Gastroesophageal sphincter (tissue), 4 donors: ENCODE data around the gene ITGAL. TPM values are rescaled to one million over a fixed set of nuclear protein-coding genes. Genes with fewer than 3 reads are reported as not detected.
"Not testable (repeated sequence)": the region's sequence is repeated elsewhere in the genome, so short reads cannot be mapped to it uniquely, and the experiment has no call there.

Experiments
- ATAC-seq: fragments of 150-250 bp; one replicate; pipeline ENCODE4 v1.9.1; 2016; ENCODE audit warnings: mild to moderate bottlenecking, moderate library complexity
- H3K27ac ChIP-seq, 4 donors: fragments of 200-600 bp; sonication (generic) in 3 of 4; 1 replicate in 3 of 4; 2 replicates in 1 of 4; pipeline ENCODE4 v1.5.1; 2016 to 2019
- H3K27me3 ChIP-seq: fragments of 200-600 bp; sonication (generic); one replicate; pipeline ENCODE4 v1.5.1; 2019
- H3K36me3 ChIP-seq, 2 donors: fragments of 200-600 bp; sonication (generic); one replicate each; pipeline ENCODE4 v1.5.1; 2019; ENCODE audit warnings: control low read depth in 1 of 2
- H3K4me1 ChIP-seq, 3 donors: fragments of 200-600 bp; sonication (generic); 1 replicate in 2 of 3; 2 replicates in 1 of 3; pipeline ENCODE4 v1.5.1; 2016 to 2019; ENCODE audit warnings: control low read depth in 2 of 3
- H3K4me3 ChIP-seq, 2 donors: fragments of 200-600 bp; sonication (generic); one replicate each; pipeline ENCODE4 v1.5.1; 2019; ENCODE audit warnings: mild to moderate bottlenecking in 1 of 2, moderate library complexity in 1 of 2
- H3K9me3 ChIP-seq, 3 donors: fragments of 200-600 bp; sonication (generic); one replicate each; pipeline ENCODE4 v1.5.1; 2017 to 2019; ENCODE audit warnings: control low read depth in 2 of 3
- EP300 ChIP-seq: sonication (generic); formaldehyde crosslinking; IDR thresholded peaks from one replicate; pipeline ENCODE4 v1.6.1; 2017; ENCODE audit warnings: antibody characterized with exemption, mild to moderate bottlenecking
- POLR2A ChIP-seq, 2 donors: fragments of 450-650 bp; IDR thresholded peaks; one replicate each; pipeline ENCODE4 v1.6.1; 2017; ENCODE audit warnings: antibody characterized with exemption in 2 of 2, mild to moderate bottlenecking in 2 of 2, moderate library complexity in 1 of 2
- POLR2AphosphoS5 ChIP-seq: sonication (generic); formaldehyde crosslinking; IDR thresholded peaks from one replicate; pipeline ENCODE4 v1.6.1; 2017; ENCODE audit warnings: antibody characterized with exemption
- WGBS, 2 donors: methylation state at CpG; one replicate each; pipeline ENCODE4 v1.1.5; 2018; ENCODE audit warnings: low coverage in 1 of 2; 5-methylcytosine and 5-hydroxymethylcytosine counted together
- total RNA-seq, 4 donors: library from RNA; depleted of rRNA; stranded (reverse); fragments of >200 nt; gene quantifications; one replicate each; pipeline ENCODE4 v1.1.0, GENCODE V29; 2016
- TF ChIP-seq, protein P1 (sequence below), 4 experiments: fragments of 200-600 bp in 2 of 4; fragments of 450-650 bp in 2 of 4; sonication (generic) in 1 of 4; IDR thresholded peaks; one replicate each; pipeline ENCODE4 v1.5.1; 2017 to 2019; ENCODE audit warnings: antibody characterized with exemption in 4 of 4, mild to moderate bottlenecking in 2 of 4, moderate library complexity in 2 of 4

ITGAL gene
- total RNA-seq, 4 donors from 2014 or later = 0.30 to 4.2 (median 0.97) TPM

DNA sequence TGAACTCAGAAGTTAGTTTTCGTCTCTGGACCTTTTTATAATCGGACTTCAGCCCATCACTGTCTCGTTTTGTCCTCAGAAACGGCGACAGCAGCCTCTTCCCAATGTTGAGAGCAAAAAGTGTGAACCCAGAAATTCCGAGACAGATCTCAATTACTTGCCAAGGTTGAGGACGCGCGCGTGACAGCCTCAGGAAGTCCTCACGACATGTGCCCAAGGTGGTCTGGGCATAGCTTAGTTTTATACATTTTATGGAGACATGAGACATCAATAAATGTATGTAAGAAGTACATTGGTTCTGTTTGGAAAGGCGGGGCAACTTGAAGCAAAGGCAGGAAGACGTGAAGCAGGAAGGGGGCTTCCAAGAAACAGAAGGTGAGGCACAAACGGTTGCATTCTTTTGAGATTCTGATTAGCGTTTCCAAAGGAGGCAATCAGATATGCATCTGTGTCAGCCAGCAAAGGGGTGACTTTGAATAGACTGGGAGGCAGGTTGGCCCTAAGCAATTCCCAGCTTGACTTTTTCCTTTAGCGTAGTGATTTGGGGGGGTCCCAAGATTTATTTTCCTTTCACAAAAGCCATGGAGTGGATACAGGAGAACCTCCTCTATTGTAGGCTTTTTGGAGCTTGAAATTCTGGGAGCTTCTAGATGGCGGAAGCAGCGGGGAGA is 62.7 kb downstream of the ITGAL start:
- peak; percentile 4 for ATAC-seq

DNA sequence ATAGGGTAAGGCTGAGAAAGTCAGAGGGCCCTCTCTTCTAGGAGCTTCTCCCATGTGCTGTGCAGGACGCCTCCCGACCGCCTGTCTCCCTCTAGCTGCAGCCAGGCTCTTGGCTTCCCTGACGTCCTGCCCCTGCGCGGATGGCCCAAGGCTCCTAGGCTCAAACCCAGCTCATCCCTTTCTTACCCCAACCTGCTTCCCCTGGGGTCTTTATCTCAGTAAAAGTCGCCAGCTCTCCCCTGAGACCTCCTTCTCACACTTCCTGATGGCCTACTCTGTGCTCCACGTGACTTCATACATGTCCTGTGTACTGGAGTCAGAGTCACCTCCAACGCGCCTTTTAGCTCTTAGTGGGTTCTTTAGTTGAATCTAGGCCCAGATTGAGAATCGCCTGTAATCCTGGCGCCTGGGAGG is 63.2 kb downstream of the ITGAL start:
- Histone ChIP-seq H3K4me1 (peaks cover 0 to 32% (median 17%) of the 10 kb centered on the region in 3 donors), H3K36me3 (peaks cover 0 to 25% of the 10 kb centered on the region in 2 donors), H3K27me3 (no peaks in the 10 kb centered on the region), H3K4me3 (peak overlapping the region; percentile 67 to 85), H3K27ac (peak overlapping the region; percentile 94 to 97 (median 95)), H3K9me3 (no peaks in the 10 kb centered on the region)
- 0 to 18% methylated on average over 6 to 8 of the region's 12 CpGs for WGBS, 2 donors
- peak; percentile 62 for ATAC-seq
- TF ChIP-seq POLR2AphosphoS5 (peak; percentile 30), POLR2A (IDR thresholded peaks at IDR 0.05) (no peak)
- TF ChIP-seq, protein P1, sequence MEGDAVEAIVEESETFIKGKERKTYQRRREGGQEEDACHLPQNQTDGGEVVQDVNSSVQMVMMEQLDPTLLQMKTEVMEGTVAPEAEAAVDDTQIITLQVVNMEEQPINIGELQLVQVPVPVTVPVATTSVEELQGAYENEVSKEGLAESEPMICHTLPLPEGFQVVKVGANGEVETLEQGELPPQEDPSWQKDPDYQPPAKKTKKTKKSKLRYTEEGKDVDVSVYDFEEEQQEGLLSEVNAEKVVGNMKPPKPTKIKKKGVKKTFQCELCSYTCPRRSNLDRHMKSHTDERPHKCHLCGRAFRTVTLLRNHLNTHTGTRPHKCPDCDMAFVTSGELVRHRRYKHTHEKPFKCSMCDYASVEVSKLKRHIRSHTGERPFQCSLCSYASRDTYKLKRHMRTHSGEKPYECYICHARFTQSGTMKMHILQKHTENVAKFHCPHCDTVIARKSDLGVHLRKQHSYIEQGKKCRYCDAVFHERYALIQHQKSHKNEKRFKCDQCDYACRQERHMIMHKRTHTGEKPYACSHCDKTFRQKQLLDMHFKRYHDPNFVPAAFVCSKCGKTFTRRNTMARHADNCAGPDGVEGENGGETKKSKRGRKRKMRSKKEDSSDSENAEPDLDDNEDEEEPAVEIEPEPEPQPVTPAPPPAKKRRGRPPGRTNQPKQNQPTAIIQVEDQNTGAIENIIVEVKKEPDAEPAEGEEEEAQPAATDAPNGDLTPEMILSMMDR (IDR thresholded peaks at IDR 0.05) = peak in 3 of 4 experiments; percentile 45 to 76 (median 59)

More for the DNA sequence above, 62.7 kb downstream of the ITGAL start:
- peaks cover 0 to 30% of the 10 kb centered on the region in 2 donors for H3K36me3 ChIP-seq
- H3K27me3 ChIP-seq = no peaks in the 10 kb centered on the region
- peak overlapping the region; percentile 94 to 97 (median 95) for H3K27ac ChIP-seq
- 2 to 4% methylated on average over 12 to 13 of the region's 18 CpGs for WGBS, 2 donors
- TF ChIP-seq, protein P1 (IDR thresholded peaks at IDR 0.05) = no peak
- no peak for TF ChIP-seq POLR2AphosphoS5
- no peak for TF ChIP-seq POLR2A (IDR thresholded peaks at IDR 0.05)
- TF ChIP-seq EP300 = no peak
- H3K4me3 ChIP-seq = peak overlapping the region; percentile 67 to 85
- peaks cover 0 to 32% (median 17%) of the 10 kb centered on the region in 3 donors for H3K4me1 ChIP-seq
- H3K9me3 ChIP-seq = no peaks in the 10 kb centered on the region

DNA sequence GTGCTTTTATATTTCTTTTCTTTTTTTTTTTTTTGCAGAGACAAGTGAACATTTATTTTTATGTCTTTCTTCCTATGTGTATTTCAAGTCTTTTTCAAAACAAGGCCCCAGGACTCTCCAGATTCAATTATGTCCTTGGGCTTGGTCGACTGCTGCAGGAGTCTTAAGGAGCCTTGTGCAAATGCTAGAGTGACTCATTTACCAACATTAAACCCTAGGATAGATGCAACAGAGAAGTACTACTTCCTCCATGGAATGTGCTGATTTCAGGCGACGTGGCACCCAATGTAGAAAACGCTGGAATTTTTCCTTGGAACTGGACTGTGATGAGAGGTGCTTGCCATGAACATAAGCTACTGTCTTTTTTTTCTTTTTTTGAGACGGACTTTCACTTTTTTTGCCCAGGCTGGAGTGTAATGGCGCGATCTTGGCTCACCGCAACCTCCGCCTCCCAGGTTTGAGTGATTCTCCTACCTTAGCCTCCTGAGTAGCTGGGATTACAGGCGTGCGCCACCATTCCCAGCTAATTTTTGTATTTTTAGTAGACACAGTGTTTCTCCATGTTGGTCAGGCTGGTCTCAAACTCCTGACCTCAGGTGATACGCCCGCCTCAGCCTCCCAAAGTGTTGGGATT is 64.0 kb downstream of the ITGAL start:
- Histone ChIP-seq H3K4me1 (peaks cover 0 to 32% (median 17%) of the 10 kb centered on the region in 3 donors), H3K36me3 (peaks cover 0 to 17% of the 10 kb centered on the region in 2 donors), H3K27ac (peak overlapping the region in 2 of 4 donors; percentile 94 to 95)
- not testable (repeated sequence) for H3K27me3 ChIP-seq, H3K4me3 ChIP-seq, ATAC-seq, H3K9me3 ChIP-seq
- 91 to 92% methylated on average over 9 to 11 of the region's 13 CpGs for WGBS, 2 donors

DNA sequence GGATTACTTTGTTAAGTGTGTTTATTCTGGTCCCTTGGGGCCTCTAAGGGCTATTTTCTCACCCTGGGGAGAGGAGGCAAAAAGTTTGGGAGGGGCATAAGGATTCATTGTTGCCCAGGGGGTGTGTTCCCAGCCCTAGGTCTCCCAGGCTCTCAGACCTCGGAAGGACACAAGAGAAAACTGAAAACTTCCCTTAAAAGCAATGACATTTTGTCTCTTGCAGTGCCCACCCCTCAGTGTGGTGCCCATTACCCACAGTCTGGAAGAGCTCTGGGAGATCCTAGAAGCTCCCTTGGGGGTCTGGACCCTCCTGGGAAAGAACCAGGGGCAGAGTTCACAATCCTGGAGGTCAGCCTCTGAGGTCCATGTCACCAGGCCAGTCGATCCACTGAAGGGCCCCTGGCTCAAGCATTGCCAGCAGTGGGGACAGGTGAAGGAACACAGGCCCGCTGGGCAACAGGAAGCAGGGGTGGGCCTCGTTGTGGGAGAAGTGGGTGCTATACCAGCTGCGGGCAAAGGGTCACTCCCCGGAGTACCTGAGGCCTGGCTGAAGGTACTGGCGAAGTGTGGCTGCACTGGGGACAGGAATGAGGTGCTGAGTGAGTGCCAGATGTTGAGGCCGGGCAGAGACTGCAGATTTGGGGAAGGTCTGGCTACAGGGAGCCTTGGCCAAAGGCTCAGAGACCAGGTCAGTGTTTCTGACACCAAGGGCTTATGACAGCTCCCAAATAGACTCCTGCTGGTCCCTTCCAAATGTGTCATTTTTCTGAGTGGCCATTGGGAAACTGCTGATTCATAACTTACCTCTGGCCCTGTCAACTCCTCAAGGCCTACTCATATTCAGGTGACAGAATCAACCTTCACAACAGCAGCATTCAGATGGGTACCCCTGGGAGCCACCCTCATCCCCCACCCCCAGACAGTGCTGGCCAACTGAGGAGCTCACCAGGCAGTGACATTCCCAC is 66.7 kb downstream of the ITGAL start:
- Histone ChIP-seq H3K27me3 (no peaks in the 10 kb centered on the region), H3K27ac (no peak overlapping the region), H3K9me3 (no peaks in the 10 kb centered on the region), H3K4me3 (no peak overlapping the region), H3K36me3 (no peaks in the 10 kb centered on the region), H3K4me1 (peaks cover 0 to 12% (median 6%) of the 10 kb centered on the region in 3 donors)
- TF ChIP-seq POLR2A (IDR thresholded peaks at IDR 0.05) (no peak), POLR2AphosphoS5 (no peak), EP300 (no peak)
- TF ChIP-seq, protein P1 (IDR thresholded peaks at IDR 0.05) = no peak
- no peak for ATAC-seq
- WGBS, 2 donors = 33 to 80% methylated on average over 1 of the region's 8 CpGs

DNA sequence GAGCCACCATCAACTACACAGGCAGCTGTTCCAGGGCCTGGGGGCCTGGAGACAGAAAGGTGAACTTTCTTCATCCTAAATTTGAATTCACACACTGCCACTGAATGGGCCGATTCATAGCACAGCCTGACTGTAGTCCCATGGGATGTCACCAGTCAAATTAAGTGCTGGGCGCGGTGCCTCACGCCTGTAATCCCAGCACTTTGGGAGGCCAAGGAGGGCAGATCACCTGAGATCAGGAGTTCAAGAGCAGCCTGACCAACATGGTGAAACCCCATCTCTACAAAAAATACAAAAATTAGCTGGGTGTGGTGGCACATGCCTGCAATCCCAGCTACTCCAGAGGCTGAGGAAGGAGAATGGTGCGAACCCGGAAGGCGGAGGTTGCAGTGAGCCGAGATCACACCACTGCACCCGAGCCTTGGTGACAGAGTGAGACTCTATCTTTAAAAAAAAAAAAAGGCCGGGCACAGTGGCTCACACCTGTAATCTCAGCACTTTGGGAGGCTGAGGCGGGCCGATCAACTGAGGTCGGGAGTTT is 67.5 kb downstream of the ITGAL start:
- H3K4me1 ChIP-seq = peaks cover 0 to 12% (median 6%) of the 10 kb centered on the region in 3 donors
- WGBS, 2 donors = 93% methylated on average over 2 of the region's 13 CpGs; no CpG with 5 or more reads in 1 of the 2 donors
- not testable (repeated sequence) for H3K4me3 ChIP-seq, ATAC-seq, H3K36me3 ChIP-seq, H3K9me3 ChIP-seq, H3K27ac ChIP-seq, H3K27me3 ChIP-seq

DNA sequence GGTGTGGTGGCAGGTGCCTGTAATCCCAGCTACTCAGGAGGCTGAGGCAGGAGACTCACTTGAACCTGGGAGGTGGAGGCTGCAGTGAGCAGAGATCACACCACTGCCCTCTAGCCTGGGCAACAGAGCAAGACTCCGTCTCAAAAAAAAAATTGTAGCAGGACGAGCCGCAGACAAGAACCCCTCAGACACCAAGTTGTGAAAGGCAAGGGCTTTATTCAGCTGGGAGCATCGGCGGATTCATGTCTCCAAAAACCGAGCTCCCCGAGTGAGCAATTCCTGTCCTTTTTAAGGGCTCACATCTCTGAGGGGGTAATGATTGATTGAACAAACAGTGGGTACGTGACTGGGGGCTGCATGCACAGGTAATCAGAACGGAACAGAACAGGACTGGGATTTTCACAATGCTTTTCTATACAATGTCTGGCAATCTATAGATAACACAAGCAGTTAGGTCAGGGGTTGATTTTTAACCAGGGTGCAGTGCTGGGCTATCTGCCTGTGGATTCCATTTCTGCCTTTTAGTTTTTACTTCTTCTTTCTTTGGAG is 68.4 kb downstream of the ITGAL start:
- not testable (repeated sequence) for H3K4me1 ChIP-seq, H3K9me3 ChIP-seq, H3K4me3 ChIP-seq, H3K27me3 ChIP-seq, ATAC-seq, H3K36me3 ChIP-seq, H3K27ac ChIP-seq
- 51 to 55% methylated on average over 3 to 8 of the region's 9 CpGs for WGBS, 2 donors
